HepG2 (cell line): ENCODE data around the gene CCDC88B. TPM values are rescaled to one million over a fixed set of nuclear protein-coding genes. Genes with fewer than 3 reads are reported as not detected.

ENCODE experiments used
- ATAC-seq: fragments of 200-7000 bp; cut with Tn5 transposase; 3 replicates; pipeline ENCODE4 v1.9.1; 2020; ENCODE audit warnings: mild to moderate bottlenecking, moderate library complexity
- BruUV-seq: library from RNA; stranded (reverse); fragments of 400-500 nt; replicated peaks from 2 replicates; lab custom pipeline; 2021; lab: Mats Ljungman, UMichigan
- CTCF ChIA-PET: fragments of 300-600 bp; formaldehyde crosslinking; extraction: SDS; loops from one replicate; lab custom pipeline; 2021; ENCODE audit warnings: low total read pairs, inconsistent platforms, low intra/inter-chr PET ratio; lab: Yijun Ruan, JAX
- POLR2A ChIA-PET: fragments of 350-600 bp; sonication (Branson Sonifier 250); formaldehyde crosslinking; loops from one replicate; lab custom pipeline; 2020; ENCODE audit warnings: antibody characterized with exemption, inconsistent platforms; lab: Yijun Ruan, JAX
- DNase-seq: peaks from one replicate; pipeline ENCODE4 v3.0.0-alpha.2; 2015; ENCODE audit warnings: low spot score
- FAIRE-seq: peaks from 3 replicates; lab custom pipeline; 2011; peaks lifted over from hg19 to GRCh38; lab: Jason Lieb, UNC
- H2AFZ ChIP-seq: one replicate; pipeline ENCODE4 v1.6.1; 2011; ENCODE audit warnings: low read length, inconsistent platforms
- H3K27ac ChIP-seq: fragments of 300-600 bp; 3 replicates; pipeline ENCODE4 v1.8.0; 2011; ENCODE audit warnings: mixed run types, mild to moderate bottlenecking, mixed read lengths, low read length, inconsistent platforms; ENCODE audit not compliant: insufficient read depth; ENCODE audit errors: extremely low read length
- H3K27me3 ChIP-seq, 2 experiments: fragments of 200-600 bp in 1 of 2; 2 replicates in 1 of 2; 3 replicates in 1 of 2; pipeline versions ENCODE4 v1.6.0 to v1.8.0; 2011; ENCODE audit warnings: low read length in 2 of 2, mild to moderate bottlenecking in 2 of 2, moderate library complexity in 2 of 2, inconsistent platforms in 1 of 2; ENCODE audit not compliant: insufficient read depth in 2 of 2, control insufficient read depth in 1 of 2
- H3K36me3 ChIP-seq, 2 experiments: fragments of 200-600 bp in 1 of 2; replicated peaks in 1 of 2; 2 replicates in 1 of 2; 3 replicates in 1 of 2; pipeline versions ENCODE4 v1.5.1 to v1.8.0; 2011; ENCODE audit warnings: low read length in 2 of 2, inconsistent platforms in 1 of 2; ENCODE audit not compliant: insufficient read depth in 2 of 2, control insufficient read depth in 1 of 2
- H3K4me1 ChIP-seq: 2 replicates; pipeline ENCODE4 v1.5.1; 2012; ENCODE audit warnings: low read length, inconsistent platforms; ENCODE audit not compliant: insufficient read depth
- H3K4me2 ChIP-seq: 2 replicates; pipeline ENCODE4 v1.6.0; 2011; ENCODE audit warnings: low read depth, low read length, inconsistent platforms
- H3K4me3 ChIP-seq, 3 experiments: fragments of 200-600 bp in 1 of 3; sonication (generic), shearing (Covaris generic) in 1 of 3; replicated peaks in 1 of 3; 2 replicates each; pipeline ENCODE4 v1.5.1; 2011 to 2016; ENCODE audit warnings: low read length in 3 of 3, inconsistent platforms in 2 of 3, low read depth in 2 of 3, mild to moderate bottlenecking in 2 of 3, control low read depth in 1 of 3, mixed read lengths in 1 of 3; ENCODE audit not compliant: insufficient read depth in 1 of 3
- H3K79me2 ChIP-seq: one replicate; pipeline ENCODE4 v1.6.1; 2011; ENCODE audit warnings: low read length, inconsistent platforms; ENCODE audit not compliant: insufficient read depth
- H3K9ac ChIP-seq: 2 replicates; pipeline ENCODE4 v1.6.0; 2011; ENCODE audit warnings: mild to moderate bottlenecking, low read depth, low read length, inconsistent platforms; ENCODE audit not compliant: insufficient read depth
- H3K9me3 ChIP-seq: 2 replicates; pipeline ENCODE4 v1.5.1; 2012; ENCODE audit warnings: mild to moderate bottlenecking, low read length
- H4K20me1 ChIP-seq: 2 replicates; pipeline ENCODE4 v1.6.0; 2011; ENCODE audit warnings: inconsistent platforms, mild to moderate bottlenecking, low read length, moderate library complexity; ENCODE audit not compliant: insufficient read depth
- CEBPG ChIP-seq: IDR thresholded peaks from 2 replicates; pipeline ENCODE4 v1.6.1; 2016
- ELK4 ChIP-seq: sonication (generic); formaldehyde crosslinking; IDR thresholded peaks from 2 replicates; pipeline ENCODE4 v1.9.0; 2021; ENCODE audit warnings: missing genetic modification reagents, borderline replicate concordance
- FOXP4 ChIP-seq: sonication (generic); formaldehyde crosslinking; IDR thresholded peaks from 2 replicates; pipeline ENCODE4 v1.4.0; 2020; ENCODE audit warnings: missing genetic modification reagents
- MED13 ChIP-seq: sonication (generic); formaldehyde crosslinking; IDR thresholded peaks from 2 replicates; pipeline ENCODE4 v1.5.0; 2020; ENCODE audit warnings: missing genetic modification reagents
- MXD3 ChIP-seq: IDR thresholded peaks from 2 replicates; pipeline ENCODE4 v1.6.1; 2016; ENCODE audit warnings: mild to moderate bottlenecking, missing biosample characterization, missing genetic modification reagents
- POLR2A ChIP-seq, 2 experiments: IDR thresholded peaks; 2 replicates each; pipeline ENCODE4 v1.6.1; 2011; ENCODE audit warnings: low read depth in 2 of 2, low read length in 2 of 2, mild to moderate bottlenecking in 1 of 2, moderate library complexity in 1 of 2; ENCODE audit not compliant: insufficient read depth in 1 of 2
- SMAD3 ChIP-seq: sonication (generic); formaldehyde crosslinking; IDR thresholded peaks from 2 replicates; pipeline ENCODE4 v1.4.0; 2020; ENCODE audit warnings: missing genetic modification reagents
- TFDP1 ChIP-seq: IDR thresholded peaks from 2 replicates; pipeline ENCODE4 v1.6.1; 2016; ENCODE audit warnings: missing compliant biosample characterization, missing genetic modification reagents, borderline replicate concordance
- TMF1 ChIP-seq: sonication (generic); formaldehyde crosslinking; IDR thresholded peaks from 2 replicates; pipeline ENCODE4 v1.8.1; 2022; ENCODE audit warnings: low read depth, missing genetic modification reagents
- ZBTB34 ChIP-seq: sonication (generic); formaldehyde crosslinking; IDR thresholded peaks from 2 replicates; pipeline ENCODE4 v1.8.0; 2022; ENCODE audit warnings: mild to moderate bottlenecking, missing genetic modification reagents
- ZNF205 ChIP-seq: IDR thresholded peaks from 2 replicates; pipeline ENCODE4 v1.6.1; 2018; ENCODE audit warnings: missing biosample characterization, missing genetic modification reagents
- ZNF574 ChIP-seq: sonication (generic); formaldehyde crosslinking; IDR thresholded peaks from 2 replicates; pipeline ENCODE4 v1.4.0; 2020; ENCODE audit warnings: missing genetic modification reagents
- ZNF674 ChIP-seq: sonication (generic); formaldehyde crosslinking; IDR thresholded peaks from 2 replicates; pipeline ENCODE4 v1.5.0; 2020; ENCODE audit warnings: low read depth, mild to moderate bottlenecking, missing genetic modification reagents
- WGBS: methylation state at CpG from one replicate; pipeline ENCODE4 v1.1.6; 2017; ENCODE audit warnings: low lambda C conversion rate; 5-methylcytosine and 5-hydroxymethylcytosine counted together
- in situ Hi-C: cut with HindIII; loops from 2 replicates; pipeline ENCODE4 v1.10.0; 2017; ENCODE audit warnings: low pct_unique_long_range_greater_than_20kb; ENCODE audit not compliant: extremely low pct_ligation_motif_present
- intact Hi-C: fragments of 100-400 bp; cut with micrococcal nuclease; formaldehyde crosslinking; loops from one replicate; pipeline ENCODE4 v1.10.0; 2022; ENCODE audit not compliant: unreplicated experiment
- polyA plus RNA-seq, 8 experiments: library from polyadenylated mRNA; depleted of rRNA in 3 of 8; stranded (reverse) in 7 of 8; unstranded in 1 of 8; fragments of >200 nt; fragmentation: Illumina TruSeq in 4 of 8; extraction: Trizol in 4 of 8; gene quantifications; 2 replicates each; pipeline versions ENCODE4 v1.2.1 to v1.2.3, GENCODE V29; 2011 to 2016; ENCODE audit warnings: low read depth in 4 of 8, missing spikeins in 1 of 8, mixed read lengths in 1 of 8; ENCODE audit not compliant: insufficient read depth in 1 of 8
- total RNA-seq, 5 experiments: library from RNA; depleted of rRNA; stranded (reverse); fragments of >200 nt; fragmentation: Illumina TruSeq; extraction: Trizol; gene quantifications; 2 replicates each; pipeline ENCODE4 v1.2.3, GENCODE V29; 2016; ENCODE audit warnings: low read depth in 1 of 5

The CCDC88B gene
- total and polyA plus RNA-seq, 2 of the 13 experiments (the other 11 are each of a cell fraction or from before 2014, with no cell fraction given), result 3.6 to 4.8 TPM

- peak; percentile 64 for FAIRE-seq
- H3K9me3 ChIP-seq, result no peaks in the 10 kb centered on the region
- ChIA-PET CTCF (interaction anchor here (0.7 to 1.2 kb wide), 5 partner anchors 10 to 49 kb away, joined by 3 to 4 read pairs (median 3); partner anchors contain the start of genes PRDX5 and TRMT112), POLR2A (interaction anchor here (0.6 to 6.5 kb wide), 12 partner anchors 8 to 1380 kb away, joined by 3 to 61 read pairs (median 4); partner anchors contain the start of genes ESRRA, PRDX5, RTN3 and TRMT112)
- peak overlapping the region; percentile 42 for H3K27ac ChIP-seq
- H3K27me3 ChIP-seq, result peaks cover 0 to 26% of the 10 kb centered on the region in 2 experiments; a peak in 2 of 5 replicates
- 10% methylated on average over 14 of the region's 23 CpGs for WGBS
- DNase-seq, result peak; percentile 79
- no peaks in the 10 kb centered on the region for H4K20me1 ChIP-seq
- BruUV-seq, result TSS peak; percentile 67
- ATAC-seq, result peak; percentile 72
- H3K9ac ChIP-seq, result peak overlapping the region; percentile 67
- H3K4me2 ChIP-seq, result peak overlapping the region; percentile 99
- H3K79me2 ChIP-seq, result no peaks in the 10 kb centered on the region
- no peak overlapping the region for H2AFZ ChIP-seq
- in situ Hi-C loops (no loop called here), intact Hi-C loops (no loop called here)
- H3K36me3 ChIP-seq, result no peaks in the 10 kb centered on the region; a peak in 1 of 5 replicates
- peak overlapping the region; percentile 53 to 78 (median 56) for H3K4me3 ChIP-seq
- H3K4me1 ChIP-seq, result peaks cover 56% of the 10 kb centered on the region
- TF ChIP-seq FOXP4 (CRISPR knock-in tag), result no peak
- TF ChIP-seq TFDP1 (CRISPR knock-in tag), result no peak
- TF ChIP-seq MED13 (CRISPR knock-in tag), result no peak
- TF ChIP-seq POLR2A (IDR thresholded peaks at IDR 0.05; ENCODE audit: insufficient read depth in 1 of 2, low read depth in 2 of 2, low read length in 2 of 2), result no peak
- TF ChIP-seq ZNF205 (CRISPR knock-in tag), result peak; percentile 46; the same call in 1 of the 2 replicates
- peak; percentile 57 for TF ChIP-seq CEBPG (CRISPR knock-in tag)
- no peak; the same call in 1 of the 2 replicates for TF ChIP-seq SMAD3 (CRISPR knock-in tag)
- TF ChIP-seq ZNF574 (CRISPR knock-in tag), result peak; percentile 57; the same call in 1 of the 2 replicates
- peak; percentile 33; the same call in 1 of the 2 replicates for TF ChIP-seq MXD3 (CRISPR knock-in tag)
- no peak for TF ChIP-seq TMF1 (CRISPR knock-in tag)
- TF ChIP-seq ELK4 (CRISPR knock-in tag), result no peak
- no peak for TF ChIP-seq ZBTB34 (CRISPR knock-in tag)
- TF ChIP-seq ZNF674 (CRISPR knock-in tag), result no peak
These were observed 15.3 kb downstream of the CCDC88B start for GRCh38 chr11:64355078-64355940.
